ENCODE data around the gene AMBRA1.

AMBRA1 gene

DNA sequence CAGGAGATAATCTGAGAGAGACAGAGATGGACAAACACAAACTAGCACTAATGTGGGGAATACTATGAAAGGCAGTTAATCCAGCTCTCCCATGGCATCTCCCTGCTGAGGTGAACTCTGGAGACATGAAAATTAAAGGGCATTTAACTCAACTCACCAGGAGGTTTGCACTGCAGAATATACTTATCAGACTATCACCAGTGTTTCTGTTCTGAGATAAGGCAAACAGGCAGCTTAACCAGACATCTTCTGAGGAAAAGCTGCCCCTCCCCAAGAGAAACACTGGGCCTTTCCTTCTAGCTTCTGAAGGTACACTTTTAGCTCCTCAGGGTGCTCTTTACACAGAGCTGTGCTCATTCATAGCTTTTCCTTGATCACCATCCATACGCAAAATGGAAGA, 85.5 kb downstream of the AMBRA1 start:
- no peak for DNase-seq (ENCODE audit: low read depth in 2 of 2)

DNA sequence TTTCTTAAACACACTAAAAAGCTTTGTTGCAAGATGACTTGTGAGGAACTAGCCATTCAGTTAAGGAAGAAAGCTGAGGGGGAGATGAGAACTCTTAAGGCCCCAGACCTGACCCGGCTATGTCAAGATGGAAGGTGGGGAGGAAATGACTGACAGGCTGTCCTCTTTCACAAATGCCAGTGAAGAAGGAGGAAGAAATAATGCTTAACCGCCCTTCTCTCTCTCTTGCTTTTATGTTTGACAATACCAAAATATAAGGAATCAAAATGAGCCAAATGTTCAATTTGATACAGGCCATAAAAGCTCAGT, 87.4 kb downstream of the AMBRA1 start:
- DNase-seq (ENCODE audit: low read depth in 2 of 2), result no peak

DNA sequence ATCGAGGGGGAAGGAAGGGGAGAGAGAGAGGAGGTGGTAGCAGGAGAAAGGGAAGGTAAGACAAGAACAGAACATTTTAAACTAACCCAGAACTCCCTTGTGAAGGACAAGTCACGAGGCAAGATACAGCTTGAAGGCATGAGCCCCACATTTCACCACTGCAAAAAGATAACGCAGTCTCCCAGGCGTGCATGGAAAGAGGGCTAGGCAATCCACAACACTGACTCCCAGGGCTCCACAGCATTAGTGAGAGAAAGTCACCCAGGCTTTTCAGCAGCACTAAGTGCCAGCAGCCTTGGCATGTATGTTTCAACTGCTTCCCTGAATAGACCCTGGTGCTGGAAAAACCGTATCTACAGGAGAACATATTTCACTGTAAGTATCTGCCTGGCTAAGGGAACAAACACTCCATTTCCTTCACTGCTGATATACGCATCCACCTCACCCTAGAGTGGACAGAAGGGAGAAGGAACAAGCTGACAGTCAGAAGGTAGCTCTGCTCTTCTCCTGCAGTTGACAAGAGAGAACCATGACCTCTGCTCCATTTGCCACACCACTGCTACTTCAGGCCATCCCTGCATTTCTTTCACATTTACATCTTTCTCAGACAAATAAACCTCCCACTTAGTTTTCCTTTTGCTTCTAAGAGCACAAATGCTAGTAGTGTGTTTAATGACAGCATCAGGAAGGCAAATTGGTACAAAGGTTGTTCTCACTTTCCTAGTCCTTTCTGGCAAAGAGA, 87.9 kb downstream of the AMBRA1 start:
- DNase-seq (ENCODE audit: low read depth in 2 of 2), result no peak

DNA sequence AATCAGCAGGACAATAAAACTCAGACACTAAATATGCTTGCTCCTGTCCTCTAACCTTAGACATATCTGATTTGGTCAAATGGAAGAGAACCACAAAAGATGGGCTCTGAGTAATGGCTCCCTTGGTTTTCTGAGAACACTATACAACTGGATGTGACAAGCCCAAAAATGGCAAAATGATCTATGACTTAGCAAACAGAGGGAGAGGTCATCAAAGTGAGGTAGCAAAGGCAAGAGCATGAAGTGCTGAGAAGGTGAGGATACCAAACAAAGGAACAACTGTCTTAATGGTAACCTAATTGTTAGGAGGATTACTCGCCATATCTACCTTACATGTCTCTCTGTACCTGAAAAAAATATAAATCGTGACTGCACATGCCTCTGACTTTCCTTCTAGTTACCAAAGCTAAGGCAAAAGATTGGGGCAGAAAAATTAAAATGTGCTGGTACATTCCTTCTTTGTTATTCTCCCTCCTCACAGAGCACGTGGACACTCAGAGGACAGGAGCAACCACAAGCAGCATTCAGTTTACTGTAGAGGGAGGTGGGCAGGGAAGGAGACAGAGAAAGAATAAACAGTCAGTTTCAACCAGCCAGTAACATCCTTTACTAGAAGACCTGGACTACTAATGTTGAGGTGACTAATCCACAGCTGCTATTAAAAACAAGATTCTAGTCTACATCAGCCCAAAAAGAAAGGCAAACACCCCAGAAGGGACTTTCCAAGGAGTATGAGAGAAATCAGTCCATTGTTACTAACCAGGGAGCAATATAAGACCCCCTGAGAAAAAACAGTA, 88.8 kb downstream of the AMBRA1 start:
- DNase-seq (ENCODE audit: low read depth in 2 of 2), result no peak

DNA sequence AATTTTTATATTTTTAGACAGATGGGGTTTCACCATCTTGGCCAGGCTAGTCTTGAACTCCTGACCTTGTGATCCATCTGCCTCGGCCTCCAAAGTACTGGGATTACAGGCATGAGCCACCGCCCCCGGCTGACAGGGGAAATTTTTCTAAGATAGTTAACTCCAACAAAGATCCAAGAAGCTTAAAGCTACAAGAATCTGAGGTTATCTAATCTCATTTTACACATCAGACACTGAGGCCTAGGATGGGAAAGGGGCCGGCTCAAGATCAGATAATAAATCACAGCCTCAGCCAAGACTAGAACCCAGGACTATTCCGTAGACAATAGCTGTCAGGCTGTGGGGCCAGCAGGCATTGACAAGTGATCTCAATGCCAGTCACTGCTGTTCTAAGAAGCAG, 94.0 kb downstream of the AMBRA1 start:
- no peak for DNase-seq (ENCODE audit: low read depth in 2 of 2)

DNA sequence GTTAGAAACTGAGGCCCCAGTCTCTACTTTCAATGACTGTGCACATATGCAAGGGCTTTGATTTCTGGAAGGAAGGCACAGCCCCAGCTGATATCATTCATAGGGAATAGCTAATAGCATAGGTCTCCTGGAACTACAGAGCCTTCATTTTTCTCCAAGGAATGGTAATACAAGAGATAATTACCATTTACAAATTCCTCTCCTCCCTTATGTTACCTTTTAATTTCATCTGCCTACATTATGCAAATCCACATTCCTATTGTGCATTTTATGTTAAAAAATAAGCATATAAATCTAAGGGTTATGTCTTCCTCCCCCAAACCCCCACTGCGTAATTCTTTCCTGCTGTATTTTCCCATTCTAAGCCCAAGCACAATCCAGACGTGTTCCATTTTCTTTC, 94.9 kb downstream of the AMBRA1 start:
- no peak for DNase-seq (ENCODE audit: low read depth in 2 of 2)

DNA sequence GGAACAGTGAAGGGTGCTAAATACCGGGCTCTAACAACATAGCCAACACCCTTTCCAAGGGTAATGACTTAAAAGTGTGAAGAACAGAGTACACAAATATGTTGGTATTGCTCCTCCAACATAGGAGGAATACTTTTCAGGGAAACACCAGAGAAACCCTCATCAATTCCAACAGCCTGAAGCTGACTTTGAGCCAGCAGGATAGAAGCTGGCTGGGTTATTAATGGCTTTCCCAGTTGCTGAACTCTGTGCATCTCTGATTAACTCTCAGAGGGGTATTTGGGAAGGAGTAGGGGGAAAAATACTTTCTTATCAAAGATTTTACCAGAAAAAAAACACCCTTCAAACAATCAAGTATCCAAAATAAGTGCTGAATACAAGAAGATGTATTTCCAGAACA, 95.6 kb downstream of the AMBRA1 start:
- no peak for DNase-seq (ENCODE audit: low read depth in 2 of 2)

DNA sequence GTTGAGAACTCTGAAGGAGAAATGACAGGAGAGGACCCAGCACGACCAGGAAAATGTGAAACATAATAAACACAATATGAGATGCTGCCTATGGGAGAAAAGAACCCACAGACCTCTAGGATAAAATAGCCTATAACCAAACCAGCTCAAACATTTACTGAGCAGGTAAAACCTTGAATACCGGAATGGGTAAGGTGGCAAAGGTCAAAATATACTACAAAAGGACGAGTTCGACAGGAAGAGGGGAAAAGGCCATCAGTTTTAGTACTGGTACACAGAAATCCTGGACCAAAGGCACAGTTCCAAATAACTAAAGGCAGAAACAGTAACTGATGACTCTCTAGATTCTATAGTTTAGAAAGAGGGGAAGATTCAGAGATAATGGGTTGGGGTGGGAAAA, 96.3 kb downstream of the AMBRA1 start:
- no peak for DNase-seq (ENCODE audit: low read depth in 2 of 2)

DNA sequence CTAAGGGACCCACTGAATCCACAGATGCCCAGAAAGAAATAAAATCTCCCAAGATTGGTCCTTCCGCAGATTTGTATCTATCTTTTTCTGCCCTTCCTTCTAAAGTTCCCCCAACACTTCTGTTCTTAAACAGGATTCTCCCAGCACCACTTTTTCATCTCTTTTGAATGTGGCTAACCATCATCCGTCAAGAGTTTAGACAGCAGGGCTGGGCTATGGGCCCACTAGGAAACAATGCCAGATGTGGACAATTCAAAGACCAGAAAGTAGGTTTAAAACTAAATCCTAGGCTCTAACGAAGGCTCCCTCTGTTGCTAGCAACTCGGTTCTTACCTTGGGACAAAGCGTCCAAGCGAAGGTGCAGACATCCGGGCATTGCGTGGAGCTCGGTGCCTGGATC, 100.0 kb downstream of the AMBRA1 start:
- no peak for DNase-seq (ENCODE audit: low read depth in 2 of 2)

DNA sequence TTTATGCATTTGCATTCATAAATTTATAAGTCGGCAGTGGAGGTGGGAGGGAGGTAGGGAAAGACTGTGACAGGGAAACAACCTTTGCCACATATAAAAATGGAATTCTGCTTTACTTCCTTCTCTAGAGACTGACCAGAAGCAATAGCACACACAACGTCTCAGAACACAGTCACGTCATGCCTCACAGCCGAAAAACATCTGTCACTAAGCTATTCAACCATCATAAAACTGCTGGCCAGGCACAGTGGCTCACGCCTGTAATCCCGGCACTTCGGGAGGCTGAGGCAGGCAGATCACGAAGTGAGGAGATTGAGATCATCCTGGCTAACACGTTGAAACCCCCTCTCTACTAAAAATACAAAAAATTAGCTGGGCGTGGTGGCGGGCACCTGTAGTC, 101.3 kb downstream of the AMBRA1 start:
- no peak for DNase-seq (ENCODE audit: low read depth in 2 of 2)

DNA sequence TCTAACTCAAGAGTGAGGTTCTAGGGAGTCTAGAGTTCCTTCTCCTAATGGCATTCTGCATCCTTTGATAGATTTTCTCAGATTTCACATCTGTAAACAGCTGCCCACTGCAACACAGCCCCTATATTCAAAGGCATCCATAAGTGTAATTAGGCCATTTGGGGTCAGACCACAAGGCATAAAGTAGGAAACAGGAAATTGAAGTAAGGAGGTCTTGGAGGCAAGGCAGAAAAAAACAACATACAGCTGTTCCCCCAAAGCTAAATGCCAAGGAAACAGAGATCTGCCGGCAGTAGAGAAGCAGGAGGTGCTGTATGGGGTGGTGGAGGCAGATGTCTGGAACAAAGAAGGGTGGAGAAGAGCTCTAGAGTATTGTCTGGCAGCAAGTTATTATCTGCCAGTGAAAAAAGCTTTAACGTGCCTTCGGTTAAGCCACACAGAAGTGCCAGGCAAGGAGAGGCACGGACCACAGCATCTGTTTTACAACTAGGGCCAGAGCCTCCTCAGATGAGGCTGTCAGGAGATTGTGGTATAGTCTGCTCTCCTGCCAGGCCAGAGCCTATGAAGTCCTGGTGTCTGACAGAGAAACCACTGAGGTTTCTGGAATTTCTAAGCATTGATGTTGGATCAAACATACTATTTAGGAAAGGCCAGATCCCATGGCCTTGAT, 102.0 kb downstream of the AMBRA1 start:
- DNase-seq (ENCODE audit: low read depth in 2 of 2), result no peak

DNA sequence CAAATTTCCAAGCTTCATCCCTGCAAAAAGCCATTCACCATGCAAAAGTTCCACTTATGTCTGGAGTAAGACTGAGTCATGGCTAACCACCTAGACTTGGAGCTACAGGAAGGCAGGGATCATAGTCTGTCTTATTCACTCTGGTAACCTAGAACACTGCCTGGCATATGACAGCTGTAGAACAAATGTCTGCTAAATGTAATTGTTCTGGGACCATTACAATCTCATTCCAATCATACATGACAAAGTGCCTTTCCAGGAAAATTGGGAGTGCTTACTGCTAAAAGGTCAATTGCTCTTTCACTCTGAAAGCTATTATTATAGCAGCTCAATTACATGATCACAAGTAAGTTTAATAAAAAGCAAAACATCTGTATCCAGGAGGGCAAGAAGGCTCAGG, 103.2 kb downstream of the AMBRA1 start:
- no peak for DNase-seq (ENCODE audit: low read depth in 2 of 2)

DNA sequence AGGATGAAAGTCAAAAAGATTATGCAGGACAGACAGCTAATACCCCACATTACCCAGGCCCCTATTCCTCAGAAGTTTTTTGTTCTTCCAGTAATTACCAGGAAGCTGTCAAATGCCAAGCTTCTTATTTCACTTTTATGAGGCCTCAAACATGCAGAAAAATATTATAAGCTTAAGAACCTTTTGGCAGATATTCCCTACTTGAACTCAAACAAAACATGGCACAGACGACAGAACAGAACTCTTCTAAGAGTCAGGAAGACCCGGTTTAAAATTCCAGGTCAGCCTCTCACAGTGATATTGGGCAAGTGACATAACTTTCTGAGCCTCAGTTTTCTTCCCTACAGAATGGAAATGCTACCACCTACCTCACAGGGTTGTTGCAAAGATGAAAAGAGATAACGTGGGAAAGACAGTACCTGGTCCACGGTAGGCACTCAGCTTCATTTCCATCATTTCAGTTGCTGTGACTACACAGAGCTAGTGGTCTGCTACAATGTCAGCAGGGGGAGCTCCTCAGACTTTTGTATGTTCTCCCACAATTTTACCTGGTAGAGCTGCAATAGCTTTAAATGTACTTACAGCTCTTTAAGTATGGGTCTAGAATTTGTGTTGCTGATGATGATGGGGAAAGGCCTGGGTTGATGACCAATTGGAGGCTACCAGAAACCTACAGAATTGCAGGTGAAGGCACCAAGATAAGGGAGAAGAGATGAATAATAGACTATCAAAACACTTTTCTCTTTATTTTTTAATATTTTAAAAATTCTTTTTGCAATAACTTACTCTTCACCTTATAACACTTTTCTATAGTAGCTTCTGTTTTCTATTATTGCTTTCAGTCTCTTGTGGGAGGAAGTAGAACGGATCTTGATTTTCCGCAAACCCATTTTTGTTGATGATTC, 103.9 kb downstream of the AMBRA1 start:
- peak in 1 of 2 donors; percentile 0 for DNase-seq (ENCODE audit: low read depth in 2 of 2)

DNA sequence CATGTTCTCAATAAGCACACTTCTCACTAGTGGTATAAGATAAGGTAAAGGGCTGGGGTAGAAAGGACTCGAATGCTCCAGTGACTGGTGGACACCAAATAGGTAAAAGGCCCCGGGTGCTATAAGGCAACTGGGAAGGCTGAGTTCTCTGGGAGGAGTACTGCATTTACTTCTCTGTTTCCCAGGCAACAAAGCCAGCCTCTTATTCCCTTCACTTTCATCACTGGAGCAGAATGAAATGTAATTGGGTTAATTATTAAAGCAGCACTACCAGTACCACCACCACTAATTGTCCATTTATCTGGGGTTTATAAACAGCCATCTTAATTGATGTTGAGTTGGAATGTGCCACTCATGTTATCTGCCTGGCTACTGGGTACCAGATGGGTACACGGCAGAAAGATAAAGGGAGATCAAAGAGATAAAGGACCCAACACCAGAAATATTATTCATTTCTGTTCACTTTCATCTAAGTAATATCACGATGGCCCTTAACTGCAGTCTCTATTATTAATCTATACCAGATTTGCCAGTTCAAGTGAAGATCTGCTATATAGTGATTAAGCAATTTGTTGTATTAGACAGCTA, 107.9 kb downstream of the AMBRA1 start:
- DNase-seq (ENCODE audit: low read depth in 2 of 2), result no peak

DNA sequence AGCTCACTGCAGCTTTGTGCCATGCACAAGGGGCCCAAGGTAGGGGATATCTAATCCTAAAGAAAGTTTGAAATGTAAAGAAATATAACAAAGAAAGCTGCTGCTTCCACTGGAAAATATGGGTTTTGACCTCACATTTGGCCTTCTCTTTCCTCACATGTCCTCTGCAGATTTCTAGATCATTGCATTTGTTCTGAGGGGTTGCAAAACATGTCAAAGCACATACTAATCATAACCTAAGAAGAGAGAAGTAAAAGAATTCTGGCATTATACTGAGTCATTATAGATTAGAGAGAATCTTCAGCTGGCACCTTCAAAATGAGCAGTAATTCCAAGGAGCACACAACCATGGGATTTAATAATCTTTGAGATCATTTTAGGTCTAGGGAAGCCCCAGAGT, 109.7 kb downstream of the AMBRA1 start:
- no peak for DNase-seq (ENCODE audit: low read depth in 2 of 2)

DNA sequence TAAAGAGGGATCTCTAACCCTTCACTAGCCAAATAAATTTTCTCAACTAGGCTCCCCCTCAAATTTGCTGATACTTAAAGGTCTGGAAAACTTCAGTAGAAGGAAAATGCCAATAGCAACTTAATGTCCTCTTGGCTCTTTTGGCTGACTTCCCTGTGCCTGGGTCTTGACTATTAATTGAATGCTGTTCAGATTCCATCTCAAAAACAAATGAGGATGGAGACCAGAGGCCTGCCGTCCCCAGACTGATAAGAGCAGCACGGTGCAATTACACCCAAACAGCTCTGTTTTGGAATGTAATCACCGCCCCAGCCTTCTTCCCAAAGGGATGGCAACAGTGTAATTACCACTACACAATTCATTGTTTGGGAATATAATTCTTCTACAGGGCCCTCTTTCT, 112.9 kb downstream of the AMBRA1 start:
- DNase-seq (ENCODE audit: low read depth in 2 of 2), result no peak

DNA sequence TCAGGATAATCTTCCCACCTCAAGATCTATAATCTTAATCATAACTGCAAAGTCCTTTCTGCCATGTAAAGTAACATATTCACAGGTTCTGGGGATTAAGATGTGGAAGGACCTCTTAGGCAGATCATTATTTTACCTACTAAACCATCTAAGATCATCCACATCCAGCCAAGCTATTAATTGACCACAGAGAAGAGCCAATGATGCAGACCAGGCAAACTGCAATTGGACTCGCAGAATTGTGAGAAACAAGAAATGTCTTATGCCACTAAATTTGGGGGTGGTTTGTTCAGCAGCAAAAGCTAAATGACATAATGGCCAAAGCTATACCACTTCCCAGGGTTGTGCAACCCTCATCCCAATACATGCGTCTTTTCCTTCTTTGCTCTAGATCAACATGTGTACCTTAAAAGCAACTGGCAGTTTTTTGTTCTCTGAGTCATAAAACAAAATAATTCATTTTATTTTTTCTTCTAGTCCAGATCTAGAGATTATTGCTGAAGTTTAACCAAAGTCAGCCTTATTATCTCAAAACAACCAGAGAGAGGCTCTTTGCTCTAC, 113.6 kb downstream of the AMBRA1 start:
- no peak for DNase-seq (ENCODE audit: low read depth in 2 of 2)

DNA sequence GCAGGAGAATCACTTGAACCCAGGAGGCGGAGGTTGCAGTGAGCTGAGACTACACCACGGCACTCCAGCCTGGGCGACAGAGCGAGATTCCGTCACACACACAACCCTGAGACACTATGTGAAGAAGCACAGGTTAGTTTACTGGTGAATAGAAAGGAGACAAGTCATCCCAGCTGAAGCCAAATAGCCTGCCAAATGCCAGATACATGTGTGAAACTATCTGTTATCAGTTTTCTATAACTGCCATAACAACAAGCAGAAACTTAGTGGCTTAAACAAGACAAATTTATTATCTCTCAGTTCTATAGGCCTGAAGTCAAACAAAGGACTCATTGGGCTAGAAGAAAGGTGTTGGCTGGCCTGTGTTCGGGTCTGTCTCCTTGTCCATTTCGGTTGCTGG, 114.2 kb downstream of the AMBRA1 start:
- no peak for DNase-seq (ENCODE audit: low read depth in 2 of 2)

DNA sequence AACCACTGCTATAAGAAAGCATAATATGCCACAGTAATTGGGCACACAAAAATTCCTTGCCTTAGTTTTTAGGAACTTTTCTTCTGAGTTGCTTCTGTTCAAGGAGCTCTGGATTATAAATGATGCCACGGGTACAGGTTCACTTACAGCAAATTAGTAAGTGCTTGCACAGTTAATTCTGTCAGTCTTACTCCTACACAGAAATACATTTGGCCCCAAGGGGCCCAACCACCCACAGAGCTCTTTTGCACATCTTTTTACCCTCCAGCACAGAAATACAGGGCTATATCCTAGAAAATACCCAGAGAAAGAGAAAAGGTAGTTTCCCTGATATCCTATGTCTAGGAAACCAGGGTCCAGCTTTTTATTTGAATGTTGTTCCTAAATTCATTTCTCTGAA, 115.6 kb downstream of the AMBRA1 start:
- DNase-seq (ENCODE audit: low read depth in 2 of 2), result no peak

DNA sequence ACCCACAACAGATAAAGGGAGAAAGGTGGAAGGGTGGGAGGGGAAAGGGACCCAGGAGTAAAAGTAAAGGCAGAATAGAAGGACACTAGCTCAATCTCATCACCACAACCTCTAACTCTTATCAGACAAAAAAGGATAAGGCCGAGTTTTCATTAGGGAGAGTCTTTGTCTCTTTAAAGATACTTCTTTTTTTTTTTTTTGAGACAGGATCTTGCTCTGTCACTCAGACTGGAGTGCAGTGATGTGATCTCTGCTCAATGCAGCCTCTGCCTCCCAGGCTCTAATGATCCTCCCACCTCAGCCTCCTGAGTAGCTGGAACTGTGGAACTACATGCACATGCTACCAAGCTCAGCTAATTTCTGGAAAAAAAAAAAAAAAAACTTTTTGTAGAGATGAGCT, 116.7 kb downstream of the AMBRA1 start:
- no peak for DNase-seq (ENCODE audit: low read depth in 2 of 2)

DNA sequence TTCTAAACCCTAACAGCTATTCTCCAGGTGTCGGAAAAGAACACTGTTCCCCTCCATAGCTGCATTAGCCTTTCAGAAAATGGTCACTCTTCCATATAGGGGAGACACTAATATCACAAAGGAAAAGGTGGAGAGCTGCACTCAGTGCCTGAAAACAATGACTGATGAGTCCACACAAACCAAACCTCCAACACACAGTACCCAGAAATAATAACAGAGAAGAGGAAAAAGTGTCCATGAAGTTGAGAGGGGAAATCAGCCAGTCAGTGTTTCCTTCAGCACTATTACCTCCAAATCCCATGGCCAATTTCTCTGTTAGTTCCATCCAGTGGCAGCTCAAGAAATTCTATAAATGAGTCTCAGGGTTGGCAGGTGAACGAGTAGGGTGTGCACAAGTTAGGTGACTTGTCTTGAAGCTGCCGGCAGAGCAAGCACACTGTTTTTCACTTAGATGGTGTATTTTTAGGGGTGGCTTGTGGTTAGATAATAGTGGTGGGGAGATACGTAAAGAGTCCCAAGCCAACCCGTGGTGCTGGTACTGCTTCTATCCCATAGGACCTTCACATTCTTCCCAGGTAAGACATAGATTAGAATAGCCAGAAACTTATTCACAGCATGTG, 117.8 kb downstream of the AMBRA1 start:
- no peak for DNase-seq (ENCODE audit: low read depth in 2 of 2)
